ENCODE results near the gene RREB1.
"Not testable (repeated sequence)": the region's sequence is repeated elsewhere in the genome, so short reads cannot be mapped to it uniquely, and the experiment has no call there.

The RREB1 gene

GRCh38 chr6:7156643-7157278 is 49.0 kb downstream of the RREB1 start:
- no peak for TF ChIP-seq CTCF (IDR thresholded peaks at IDR 0.05; ENCODE audit: insufficient read depth, low read length, poor library complexity, severe bottlenecking)
- no peak for DNase-seq (ENCODE audit: extremely low read depth, insufficient read length)
- peak overlapping the region; percentile 49 for H3K4me3 ChIP-seq (replicated peaks; ENCODE audit: low read depth, low read length)
- no peaks in the 10 kb centered on the region for H3K36me3 ChIP-seq (ENCODE audit: control insufficient read depth, insufficient read depth, low read length)
- no peaks in the 10 kb centered on the region for H3K27me3 ChIP-seq (replicated peaks; ENCODE audit: control insufficient read depth, insufficient read depth, low read length)

GRCh38 chr6:7157307-7157706 is 49.5 kb downstream of the RREB1 start:
- not testable (repeated sequence) for H3K4me3 ChIP-seq (replicated peaks; ENCODE audit: low read depth, low read length); H3K36me3 ChIP-seq (ENCODE audit: control insufficient read depth, insufficient read depth, low read length); H3K27me3 ChIP-seq (replicated peaks; ENCODE audit: control insufficient read depth, insufficient read depth, low read length); DNase-seq (ENCODE audit: extremely low read depth, insufficient read length)

GRCh38 chr6:7157752-7158616 is 50.2 kb downstream of the RREB1 start:
- H3K4me3 ChIP-seq (replicated peaks; ENCODE audit: low read depth, low read length): no peak overlapping the region
- H3K27me3 ChIP-seq (replicated peaks; ENCODE audit: control insufficient read depth, insufficient read depth, low read length): no peaks in the 10 kb centered on the region
- no peak for TF ChIP-seq CTCF (IDR thresholded peaks at IDR 0.05; ENCODE audit: insufficient read depth, low read length, poor library complexity, severe bottlenecking)
- DNase-seq (ENCODE audit: extremely low read depth, insufficient read length): no peak
- H3K36me3 ChIP-seq (ENCODE audit: control insufficient read depth, insufficient read depth, low read length): no peaks in the 10 kb centered on the region

GRCh38 chr6:7159790-7160525 is 52.2 kb downstream of the RREB1 start:
- DNase-seq (ENCODE audit: extremely low read depth, insufficient read length): no peak
- H3K4me3 ChIP-seq (replicated peaks; ENCODE audit: low read depth, low read length): no peak overlapping the region
- H3K27me3 ChIP-seq (replicated peaks; ENCODE audit: control insufficient read depth, insufficient read depth, low read length): no peaks in the 10 kb centered on the region
- TF ChIP-seq CTCF (IDR thresholded peaks at IDR 0.05; ENCODE audit: insufficient read depth, low read length, poor library complexity, severe bottlenecking): no peak
- peaks cover 5% of the 10 kb centered on the region; the same call in 1 of the 2 replicates for H3K36me3 ChIP-seq (ENCODE audit: control insufficient read depth, insufficient read depth, low read length)

- Histone ChIP-seq H3K27me3 (replicated peaks; ENCODE audit: control insufficient read depth, insufficient read depth, low read length) (no peaks in the 10 kb centered on the region), H3K4me3 (replicated peaks; ENCODE audit: low read depth, low read length) (no peak overlapping the region), H3K36me3 (ENCODE audit: control insufficient read depth, insufficient read depth, low read length) (peaks cover 5% of the 10 kb centered on the region)
- DNase-seq (ENCODE audit: extremely low read depth, insufficient read length): no peak
- no peak for TF ChIP-seq CTCF (IDR thresholded peaks at IDR 0.05; ENCODE audit: insufficient read depth, low read length, poor library complexity, severe bottlenecking)
Observed at GRCh38 chr6:7161253-7161623, 53.5 kb downstream of the RREB1 start.

GRCh38 chr6:7161845-7162244 is 54.1 kb downstream of the RREB1 start:
- Histone ChIP-seq H3K4me3 (replicated peaks; ENCODE audit: low read depth, low read length) (no peak overlapping the region), H3K27me3 (replicated peaks; ENCODE audit: control insufficient read depth, insufficient read depth, low read length) (no peaks in the 10 kb centered on the region), H3K36me3 (ENCODE audit: control insufficient read depth, insufficient read depth, low read length) (peaks cover 5% of the 10 kb centered on the region)
- no peak for TF ChIP-seq CTCF (IDR thresholded peaks at IDR 0.05; ENCODE audit: insufficient read depth, low read length, poor library complexity, severe bottlenecking)
- DNase-seq (ENCODE audit: extremely low read depth, insufficient read length): no peak
